Measurements from ENCODE around the gene MESP1. TPM values are rescaled to one million over a fixed set of nuclear protein-coding genes. Genes with fewer than 3 reads are reported as not detected.

The MESP1 gene
- polyA plus RNA-seq, 1 donor from 2014 or later: 4.8 TPM

DNA sequence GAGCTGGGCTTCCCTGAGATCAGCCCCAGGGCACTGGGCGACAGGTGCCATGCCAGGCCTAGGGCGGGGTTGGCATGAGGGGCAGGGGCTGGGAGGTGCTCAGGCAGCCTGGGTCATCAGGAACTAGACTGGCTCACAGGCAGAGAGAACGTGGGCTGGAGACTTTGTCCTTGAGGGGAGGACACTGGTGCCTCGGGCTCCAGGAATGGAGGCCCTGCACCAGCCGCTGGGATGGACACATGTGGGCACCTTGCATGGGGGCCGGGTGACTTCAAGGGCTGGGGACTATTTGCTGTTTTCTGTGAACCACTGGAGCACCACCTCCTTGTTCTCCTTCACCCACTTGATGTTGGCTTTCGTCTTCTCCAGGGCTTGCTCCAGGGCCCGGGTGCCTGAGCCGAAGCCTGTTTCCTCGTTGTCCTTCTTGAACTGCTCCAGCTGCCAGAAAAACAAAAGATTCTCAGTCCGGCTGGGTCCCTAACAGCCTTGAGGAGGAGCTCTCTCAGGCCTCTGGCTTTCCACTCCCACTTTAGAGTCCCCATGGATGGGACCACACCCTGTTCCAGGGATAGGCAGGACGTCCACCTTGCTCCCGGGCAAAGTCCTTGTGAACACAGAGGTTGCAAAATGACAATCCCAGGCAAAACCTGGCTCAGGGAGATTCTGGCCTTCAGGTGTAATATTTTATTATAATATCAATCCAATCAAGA, 34.2 kb upstream of the MESP1 start:
- Histone ChIP-seq H3K9me2 (ENCODE audit: insufficient read depth, low read length) (no peaks in the 10 kb centered on the region), H3K36me3 (ENCODE audit: insufficient read depth, low read length) (no peaks in the 10 kb centered on the region), H3K4me2 (ENCODE audit: low read length) (no peak overlapping the region), H3K9me3 (ENCODE audit: low read length) (peaks cover 8% of the 10 kb centered on the region), H4K20me1 (ENCODE audit: insufficient read depth) (no peaks in the 10 kb centered on the region), H2AFZ (ENCODE audit: low read depth, low read length) (no peak overlapping the region), H3F3A (ENCODE audit: insufficient read depth, low read length, poor library complexity, severe bottlenecking) (no peaks in the 10 kb centered on the region), H3K27me3 (ENCODE audit: insufficient read depth, low read depth, low read length) (no peaks in the 10 kb centered on the region), H3K27ac (ENCODE audit: low read length) (no peak overlapping the region), H3K9ac (ENCODE audit: low read length) (no peak overlapping the region), H3K4me3 (ENCODE audit: low read length) (no peak overlapping the region), H3K79me2 (replicated peaks; ENCODE audit: insufficient read depth, low read length) (no peaks in the 10 kb centered on the region)
- TF ChIP-seq EZH2 (IDR thresholded peaks at IDR 0.05; ENCODE audit: borderline replicate concordance, insufficient read depth, low read length, poor library complexity, severe bottlenecking) (no peak), POLR2AphosphoS5 (IDR thresholded peaks at IDR 0.05) (no peak), SMC3 (conservative IDR thresholded peaks at IDR 0.05; ENCODE audit: poor library complexity) (no peak), TAF1 (IDR thresholded peaks at IDR 0.05; ENCODE audit: low read depth) (no peak)
- TF ChIP-seq, protein P1, sequence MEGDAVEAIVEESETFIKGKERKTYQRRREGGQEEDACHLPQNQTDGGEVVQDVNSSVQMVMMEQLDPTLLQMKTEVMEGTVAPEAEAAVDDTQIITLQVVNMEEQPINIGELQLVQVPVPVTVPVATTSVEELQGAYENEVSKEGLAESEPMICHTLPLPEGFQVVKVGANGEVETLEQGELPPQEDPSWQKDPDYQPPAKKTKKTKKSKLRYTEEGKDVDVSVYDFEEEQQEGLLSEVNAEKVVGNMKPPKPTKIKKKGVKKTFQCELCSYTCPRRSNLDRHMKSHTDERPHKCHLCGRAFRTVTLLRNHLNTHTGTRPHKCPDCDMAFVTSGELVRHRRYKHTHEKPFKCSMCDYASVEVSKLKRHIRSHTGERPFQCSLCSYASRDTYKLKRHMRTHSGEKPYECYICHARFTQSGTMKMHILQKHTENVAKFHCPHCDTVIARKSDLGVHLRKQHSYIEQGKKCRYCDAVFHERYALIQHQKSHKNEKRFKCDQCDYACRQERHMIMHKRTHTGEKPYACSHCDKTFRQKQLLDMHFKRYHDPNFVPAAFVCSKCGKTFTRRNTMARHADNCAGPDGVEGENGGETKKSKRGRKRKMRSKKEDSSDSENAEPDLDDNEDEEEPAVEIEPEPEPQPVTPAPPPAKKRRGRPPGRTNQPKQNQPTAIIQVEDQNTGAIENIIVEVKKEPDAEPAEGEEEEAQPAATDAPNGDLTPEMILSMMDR (IDR thresholded peaks at IDR 0.05; ENCODE audit: poor library complexity, severe bottlenecking): no peak
- TF ChIP-seq, protein P2, sequence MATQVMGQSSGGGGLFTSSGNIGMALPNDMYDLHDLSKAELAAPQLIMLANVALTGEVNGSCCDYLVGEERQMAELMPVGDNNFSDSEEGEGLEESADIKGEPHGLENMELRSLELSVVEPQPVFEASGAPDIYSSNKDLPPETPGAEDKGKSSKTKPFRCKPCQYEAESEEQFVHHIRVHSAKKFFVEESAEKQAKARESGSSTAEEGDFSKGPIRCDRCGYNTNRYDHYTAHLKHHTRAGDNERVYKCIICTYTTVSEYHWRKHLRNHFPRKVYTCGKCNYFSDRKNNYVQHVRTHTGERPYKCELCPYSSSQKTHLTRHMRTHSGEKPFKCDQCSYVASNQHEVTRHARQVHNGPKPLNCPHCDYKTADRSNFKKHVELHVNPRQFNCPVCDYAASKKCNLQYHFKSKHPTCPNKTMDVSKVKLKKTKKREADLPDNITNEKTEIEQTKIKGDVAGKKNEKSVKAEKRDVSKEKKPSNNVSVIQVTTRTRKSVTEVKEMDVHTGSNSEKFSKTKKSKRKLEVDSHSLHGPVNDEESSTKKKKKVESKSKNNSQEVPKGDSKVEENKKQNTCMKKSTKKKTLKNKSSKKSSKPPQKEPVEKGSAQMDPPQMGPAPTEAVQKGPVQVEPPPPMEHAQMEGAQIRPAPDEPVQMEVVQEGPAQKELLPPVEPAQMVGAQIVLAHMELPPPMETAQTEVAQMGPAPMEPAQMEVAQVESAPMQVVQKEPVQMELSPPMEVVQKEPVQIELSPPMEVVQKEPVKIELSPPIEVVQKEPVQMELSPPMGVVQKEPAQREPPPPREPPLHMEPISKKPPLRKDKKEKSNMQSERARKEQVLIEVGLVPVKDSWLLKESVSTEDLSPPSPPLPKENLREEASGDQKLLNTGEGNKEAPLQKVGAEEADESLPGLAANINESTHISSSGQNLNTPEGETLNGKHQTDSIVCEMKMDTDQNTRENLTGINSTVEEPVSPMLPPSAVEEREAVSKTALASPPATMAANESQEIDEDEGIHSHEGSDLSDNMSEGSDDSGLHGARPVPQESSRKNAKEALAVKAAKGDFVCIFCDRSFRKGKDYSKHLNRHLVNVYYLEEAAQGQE (IDR thresholded peaks at IDR 0.05; ENCODE audit: borderline replicate concordance): no peak

DNA sequence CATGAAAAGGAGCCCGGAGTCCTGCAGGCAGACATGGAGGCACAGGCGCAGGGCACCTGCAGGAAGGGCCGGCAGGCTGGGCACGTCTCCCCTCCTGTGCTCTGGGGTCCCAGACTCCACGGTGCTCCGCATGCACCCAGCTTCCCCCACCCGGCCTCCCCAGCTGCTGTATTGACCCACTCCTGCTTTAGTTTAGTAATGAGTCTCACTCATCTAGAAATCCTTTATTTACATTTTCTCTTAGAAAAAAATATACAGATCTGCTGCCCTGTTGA, 33.6 kb upstream of the MESP1 start:
- Histone ChIP-seq H3K36me3 (ENCODE audit: insufficient read depth, low read length) (no peaks in the 10 kb centered on the region), H3K4me2 (ENCODE audit: low read length) (no peak overlapping the region), H3F3A (ENCODE audit: insufficient read depth, low read length, poor library complexity, severe bottlenecking) (no peaks in the 10 kb centered on the region), H3K4me3 (ENCODE audit: low read length) (no peak overlapping the region), H2AFZ (ENCODE audit: low read depth, low read length) (no peak overlapping the region), H4K20me1 (ENCODE audit: insufficient read depth) (no peaks in the 10 kb centered on the region), H3K27me3 (ENCODE audit: insufficient read depth, low read depth, low read length) (no peaks in the 10 kb centered on the region), H3K79me2 (replicated peaks; ENCODE audit: insufficient read depth, low read length) (no peaks in the 10 kb centered on the region), H3K9me3 (ENCODE audit: low read length) (peaks cover 8% of the 10 kb centered on the region), H3K27ac (ENCODE audit: low read length) (no peak overlapping the region), H3K9me2 (ENCODE audit: insufficient read depth, low read length) (no peaks in the 10 kb centered on the region), H3K9ac (ENCODE audit: low read length) (no peak overlapping the region)
- TF ChIP-seq RAD21 (conservative IDR thresholded peaks at IDR 0.05): no peak

DNA sequence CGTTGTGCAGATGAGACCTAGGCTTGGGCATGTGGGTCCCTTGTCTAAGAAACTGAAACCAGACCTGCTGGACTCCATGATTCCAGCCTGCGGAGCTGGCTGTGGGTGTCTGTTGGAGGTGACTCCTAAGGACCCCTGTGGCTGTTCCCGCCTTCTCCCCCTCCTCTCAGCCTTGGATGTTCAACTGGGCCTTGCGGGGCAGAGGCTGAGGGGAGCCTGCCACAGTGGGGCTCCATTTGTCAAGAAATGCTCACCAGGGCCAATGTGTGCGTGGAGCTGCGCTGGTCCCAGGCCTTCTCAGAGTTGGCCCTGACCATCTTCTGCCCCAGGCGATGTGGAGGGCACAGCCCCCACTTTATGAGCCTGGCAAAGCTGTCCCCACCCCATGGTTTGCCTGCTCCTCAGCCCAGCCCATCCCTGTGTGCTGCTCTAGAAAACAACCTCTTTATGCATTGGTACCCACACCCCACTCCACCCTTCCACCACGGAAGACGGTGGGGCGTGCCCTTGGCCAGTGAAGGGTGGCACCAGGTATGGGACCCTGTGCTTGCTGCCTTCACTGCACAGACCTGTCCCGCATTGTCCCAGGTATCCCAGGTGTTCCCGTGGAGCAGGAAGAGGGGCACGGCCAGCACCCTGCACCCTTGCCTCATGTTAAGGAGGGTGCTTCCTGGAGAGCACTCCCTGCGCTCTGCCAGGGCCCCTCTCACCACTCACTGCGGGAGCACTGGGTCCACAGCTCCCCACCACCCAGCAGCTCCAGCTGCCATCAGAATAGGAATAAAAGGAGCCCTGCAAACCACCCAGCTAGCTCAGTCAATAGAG, 33.0 kb upstream of the MESP1 start:
- H3K4me3 ChIP-seq (ENCODE audit: low read length): no peak overlapping the region
- H3K36me3 ChIP-seq (ENCODE audit: insufficient read depth, low read length): no peaks in the 10 kb centered on the region
- H3K4me2 ChIP-seq (ENCODE audit: low read length): no peak overlapping the region
- peaks cover 8% of the 10 kb centered on the region for H3K9me3 ChIP-seq (ENCODE audit: low read length)
- no peaks in the 10 kb centered on the region for H3K79me2 ChIP-seq (replicated peaks; ENCODE audit: insufficient read depth, low read length)
- no peaks in the 10 kb centered on the region for H3F3A ChIP-seq (ENCODE audit: insufficient read depth, low read length, poor library complexity, severe bottlenecking)
- H3K27me3 ChIP-seq (ENCODE audit: insufficient read depth, low read depth, low read length): no peaks in the 10 kb centered on the region
- H3K9ac ChIP-seq (ENCODE audit: low read length): no peak overlapping the region
- H3K27ac ChIP-seq (ENCODE audit: low read length): no peak overlapping the region
- H3K9me2 ChIP-seq (ENCODE audit: insufficient read depth, low read length): no peaks in the 10 kb centered on the region
- H4K20me1 ChIP-seq (ENCODE audit: insufficient read depth): no peaks in the 10 kb centered on the region
- no peak overlapping the region for H2AFZ ChIP-seq (ENCODE audit: low read depth, low read length)
- no peak for TF ChIP-seq EP300 (conservative IDR thresholded peaks at IDR 0.05; ENCODE audit: poor library complexity, severe bottlenecking)
- TF ChIP-seq EZH2 (IDR thresholded peaks at IDR 0.05; ENCODE audit: borderline replicate concordance, insufficient read depth, low read length, poor library complexity, severe bottlenecking): no peak
- TF ChIP-seq RAD21 (conservative IDR thresholded peaks at IDR 0.05): no peak
- TF ChIP-seq, protein P2 (IDR thresholded peaks at IDR 0.05; ENCODE audit: borderline replicate concordance): no peak
- no peak for TF ChIP-seq MXI1 (conservative IDR thresholded peaks at IDR 0.05; ENCODE audit: poor library complexity, severe bottlenecking)
- no peak for TF ChIP-seq SMC3 (conservative IDR thresholded peaks at IDR 0.05; ENCODE audit: poor library complexity)
- TF ChIP-seq, protein P1 (IDR thresholded peaks at IDR 0.05; ENCODE audit: poor library complexity, severe bottlenecking): no peak

All from neural cell (in vitro differentiated cells).